Osteocyte (in vitro differentiated cells): Measurements from ENCODE around the gene SHMT2. TPM values are rescaled to one million over a fixed set of nuclear protein-coding genes. Genes with fewer than 3 reads are reported as not detected.

ENCODE experiments used
- DNase-seq: peaks from one replicate; pipeline ENCODE4 v3.0.0; 2021; ENCODE audit warnings: mixed read lengths; ENCODE audit not compliant: unreplicated experiment; ENCODE audit errors: extremely low spot score
- H3K27ac Mint-ChIP-seq: one replicate; pipeline ENCODE4 v1.8.0; 2021; ENCODE audit warnings: mild to moderate bottlenecking, mixed read lengths; ENCODE audit not compliant: unreplicated experiment
- H3K27me3 Mint-ChIP-seq: one replicate; pipeline ENCODE4 v1.8.0; 2021; ENCODE audit warnings: mixed read lengths; ENCODE audit not compliant: unreplicated experiment
- H3K36me3 Mint-ChIP-seq: one replicate; pipeline ENCODE4 v1.8.0; 2021; ENCODE audit warnings: mixed read lengths; ENCODE audit not compliant: unreplicated experiment
- H3K4me1 Mint-ChIP-seq: one replicate; pipeline ENCODE4 v1.8.0; 2021; ENCODE audit warnings: mixed read lengths; ENCODE audit not compliant: unreplicated experiment
- H3K4me3 Mint-ChIP-seq: one replicate; pipeline ENCODE4 v1.8.0; 2021; ENCODE audit warnings: mild to moderate bottlenecking, moderate library complexity, mixed read lengths; ENCODE audit not compliant: unreplicated experiment
- H3K9me3 Mint-ChIP-seq: one replicate; pipeline ENCODE4 v1.8.0; 2021; ENCODE audit warnings: mixed read lengths; ENCODE audit not compliant: unreplicated experiment
- CTCF ChIP-seq: fragments of 200-600 bp; sonication (generic); IDR thresholded peaks from 2 replicates; pipeline ENCODE4 v1.5.0; 2021; ENCODE audit warnings: antibody characterized with exemption, mild to moderate bottlenecking, moderate library complexity
- total RNA-seq: library from RNA; stranded (reverse); gene quantifications from 2 replicates; pipeline ENCODE4 v1.2.1, GENCODE V29; 2021

The SHMT2 gene
- total RNA-seq, 1 donor from 2014 or later: 263 TPM

- TF ChIP-seq CTCF: no peak
- no peak overlapping the region for H3K4me3 Mint-ChIP-seq
- H3K4me1 Mint-ChIP-seq: no peaks in the 10 kb centered on the region
- DNase-seq: no peak
- no peaks in the 10 kb centered on the region for H3K9me3 Mint-ChIP-seq
- H3K27ac Mint-ChIP-seq: no peak overlapping the region
- H3K27me3 Mint-ChIP-seq: no peaks in the 10 kb centered on the region
- H3K36me3 Mint-ChIP-seq: peaks cover 49% of the 10 kb centered on the region
These were observed 25.1 kb upstream of the SHMT2 start for GRCh38 chr12:57204454-57204853.

GRCh38 chr12:57205186-57205585, 24.3 kb upstream of the SHMT2 start:
- no peaks in the 10 kb centered on the region for H3K27me3 Mint-ChIP-seq
- H3K36me3 Mint-ChIP-seq: peaks cover 48% of the 10 kb centered on the region
- no peak overlapping the region for H3K27ac Mint-ChIP-seq

GRCh38 chr12:57205931-57206330, 23.6 kb upstream of the SHMT2 start:
- Mint-ChIP-seq H3K36me3 (peaks cover 55% of the 10 kb centered on the region), H3K9me3 (no peaks in the 10 kb centered on the region), H3K27ac (no peak overlapping the region), H3K4me1 (no peaks in the 10 kb centered on the region), H3K4me3 (no peak overlapping the region), H3K27me3 (no peaks in the 10 kb centered on the region)
- no peak for DNase-seq
- TF ChIP-seq CTCF: no peak

More at GRCh38 chr12:57205186-57205585, 24.3 kb upstream of the SHMT2 start:
- Mint-ChIP-seq H3K4me1 (no peaks in the 10 kb centered on the region), H3K4me3 (no peak overlapping the region), H3K9me3 (no peaks in the 10 kb centered on the region)
- DNase-seq: no peak
- TF ChIP-seq CTCF: no peak

GRCh38 chr12:57207731-57208630, 21.5 kb upstream of the SHMT2 start:
- Mint-ChIP-seq H3K27me3 (no peaks in the 10 kb centered on the region), H3K36me3 (peaks cover 44% of the 10 kb centered on the region), H3K9me3 (no peaks in the 10 kb centered on the region), H3K4me3 (no peak overlapping the region), H3K27ac (peak overlapping the region; percentile 27), H3K4me1 (peaks cover 12% of the 10 kb centered on the region)
- no peak for TF ChIP-seq CTCF
- no peak for DNase-seq

GRCh38 chr12:57208631-57209282, 20.8 kb upstream of the SHMT2 start:
- peaks cover 19% of the 10 kb centered on the region for H3K4me1 Mint-ChIP-seq
- no peak for DNase-seq
- peaks cover 42% of the 10 kb centered on the region for H3K36me3 Mint-ChIP-seq
- no peaks in the 10 kb centered on the region for H3K9me3 Mint-ChIP-seq
- TF ChIP-seq CTCF: no peak
- peak overlapping the region; percentile 27 for H3K27ac Mint-ChIP-seq
- H3K4me3 Mint-ChIP-seq: no peak overlapping the region
- H3K27me3 Mint-ChIP-seq: no peaks in the 10 kb centered on the region
